H9 (cell line): ENCODE data around the gene BTN1A1. TPM values are rescaled to one million over a fixed set of nuclear protein-coding genes. Genes with fewer than 3 reads are reported as not detected.

Experiments used
- DNase-seq: peaks from one replicate; pipeline ENCODE4 v3.0.0-alpha.2; 2017
- H2AFZ ChIP-seq: one replicate; pipeline ENCODE4 v1.6.1; 2013; ENCODE audit warnings: mild to moderate bottlenecking, low read length, control low read depth, moderate library complexity
- H2AK5ac ChIP-seq: 2 replicates; pipeline ENCODE4 v1.6.1; 2013; ENCODE audit warnings: low read length, control low read depth, mixed read lengths; ENCODE audit not compliant: insufficient read length
- H2BK120ac ChIP-seq: one replicate; pipeline ENCODE4 v1.6.1; 2013; ENCODE audit warnings: low read depth, mild to moderate bottlenecking, low read length, control low read depth, inconsistent platforms; ENCODE audit not compliant: poor library complexity, severe bottlenecking
- H2BK12ac ChIP-seq: 2 replicates; pipeline ENCODE4 v1.6.1; 2013; ENCODE audit warnings: low read length, control low read depth, mixed read lengths, low read depth; ENCODE audit not compliant: insufficient read length
- H2BK15ac ChIP-seq: 2 replicates; pipeline ENCODE4 v1.6.1; 2013; ENCODE audit warnings: low read depth, low read length, control low read depth
- H2BK20ac ChIP-seq: one replicate; pipeline ENCODE4 v1.6.1; 2013; ENCODE audit warnings: low read depth, mild to moderate bottlenecking, low read length, control low read depth, inconsistent platforms; ENCODE audit not compliant: poor library complexity, severe bottlenecking
- H2BK5ac ChIP-seq: 2 replicates; pipeline ENCODE4 v1.6.1; 2013; ENCODE audit warnings: low read length, control low read depth, mixed read lengths; ENCODE audit not compliant: insufficient read length
- H3K14ac ChIP-seq: 2 replicates; pipeline ENCODE4 v1.6.1; 2013; ENCODE audit warnings: low read length, control low read depth; ENCODE audit not compliant: insufficient read depth
- H3K18ac ChIP-seq: 2 replicates; pipeline ENCODE4 v1.6.1; 2013; ENCODE audit warnings: low read depth, mild to moderate bottlenecking, mixed read lengths, low read length, control low read depth; ENCODE audit not compliant: insufficient read length
- H3K23ac ChIP-seq: 2 replicates; pipeline ENCODE4 v1.6.1; 2013; ENCODE audit warnings: low read length, control low read depth, mixed read lengths, low read depth; ENCODE audit not compliant: insufficient read length
- H3K23me2 ChIP-seq: 2 replicates; pipeline ENCODE4 v1.6.1; 2013; ENCODE audit warnings: low read depth, mild to moderate bottlenecking, mixed read lengths, low read length, control low read depth; ENCODE audit not compliant: insufficient read length, poor library complexity, severe bottlenecking
- H3K27ac ChIP-seq: 2 replicates; pipeline ENCODE4 v1.5.1; 2013; ENCODE audit warnings: low read length, control low read depth, mixed read lengths, low read depth; ENCODE audit not compliant: insufficient read length
- H3K27me3 ChIP-seq: 2 replicates; pipeline ENCODE4 v1.6.1; 2013; ENCODE audit warnings: low read length, control low read depth, inconsistent platforms; ENCODE audit not compliant: insufficient read depth
- H3K4ac ChIP-seq: 2 replicates; pipeline ENCODE4 v1.6.1; 2013; ENCODE audit warnings: low read depth, mild to moderate bottlenecking, control low read depth, inconsistent platforms, low read length, moderate library complexity
- H3K4me1 ChIP-seq: 2 replicates; pipeline ENCODE4 v1.6.1; 2013; ENCODE audit warnings: low read length, control low read depth, inconsistent platforms; ENCODE audit not compliant: insufficient read depth
- H3K4me2 ChIP-seq: 2 replicates; pipeline ENCODE4 v1.6.1; 2013; ENCODE audit warnings: low read length, control low read depth, mixed read lengths; ENCODE audit not compliant: insufficient read length, insufficient read depth
- H3K56ac ChIP-seq: 2 replicates; pipeline ENCODE4 v1.6.1; 2013; ENCODE audit warnings: low read depth, mild to moderate bottlenecking, mixed read lengths, low read length, control low read depth; ENCODE audit not compliant: insufficient read length
- H3K79me1 ChIP-seq: 2 replicates; pipeline ENCODE4 v1.6.1; 2013; ENCODE audit warnings: low read depth, mild to moderate bottlenecking, moderate library complexity, low read length, control low read depth, inconsistent platforms; ENCODE audit not compliant: insufficient read depth, poor library complexity, severe bottlenecking
- H3K79me2 ChIP-seq: 2 replicates; pipeline ENCODE4 v1.6.1; 2013; ENCODE audit warnings: low read length, control low read depth, inconsistent platforms; ENCODE audit not compliant: insufficient read depth
- H3K9ac ChIP-seq: 2 replicates; pipeline ENCODE4 v1.6.1; 2013; ENCODE audit warnings: low read length, control low read depth, mixed read lengths; ENCODE audit not compliant: insufficient read length; ENCODE audit errors: extremely low read depth
- H3K9me3 ChIP-seq: one replicate; pipeline ENCODE4 v1.6.1; 2013; ENCODE audit warnings: low read depth, low read length, inconsistent platforms; ENCODE audit not compliant: control insufficient read depth
- H3T11ph ChIP-seq: one replicate; pipeline ENCODE4 v1.6.1; 2013; ENCODE audit warnings: mild to moderate bottlenecking, low read length, control low read depth, inconsistent platforms
- H4K20me1 ChIP-seq: one replicate; pipeline ENCODE4 v1.6.1; 2013; ENCODE audit not compliant: control insufficient read depth, insufficient read length, insufficient read depth
- H4K5ac ChIP-seq: 2 replicates; pipeline ENCODE4 v1.6.1; 2013; ENCODE audit warnings: low read depth, mild to moderate bottlenecking, mixed read lengths, low read length, control low read depth; ENCODE audit not compliant: insufficient read length
- H4K8ac ChIP-seq: replicated peaks from 2 replicates; pipeline ENCODE4 v1.6.1; 2013; ENCODE audit warnings: low read length, control low read depth, mixed read lengths, low read depth; ENCODE audit not compliant: insufficient read length
- H4K91ac ChIP-seq: 2 replicates; pipeline ENCODE4 v1.6.1; 2013; ENCODE audit warnings: low read depth, mild to moderate bottlenecking, moderate library complexity, mixed read lengths, low read length, control low read depth; ENCODE audit not compliant: insufficient read length
- H3K27ac Mint-ChIP-seq, 3 experiments: 2 replicates in 2 of 3; 3 replicates in 1 of 3; pipeline ENCODE4 v1.8.0; 2020 to 2021; ENCODE audit warnings: mixed read lengths in 3 of 3, mild to moderate bottlenecking in 1 of 3, moderate library complexity in 1 of 3
- H3K27me3 Mint-ChIP-seq: 2 replicates; pipeline ENCODE4 v1.8.0; 2021; ENCODE audit warnings: low read depth, mild to moderate bottlenecking, moderate library complexity, mixed read lengths
- H3K36me3 Mint-ChIP-seq, 3 experiments: 2 replicates in 2 of 3; 3 replicates in 1 of 3; pipeline ENCODE4 v1.8.0; 2020 to 2021; ENCODE audit warnings: low read depth in 3 of 3, mixed read lengths in 3 of 3; ENCODE audit not compliant: insufficient read depth in 1 of 3
- H3K4me1 Mint-ChIP-seq, 2 experiments: 2 replicates each; pipeline ENCODE4 v1.8.0; 2020; ENCODE audit warnings: mixed read lengths in 2 of 2
- H3K4me3 Mint-ChIP-seq, 2 experiments: 2 replicates in 1 of 2; 3 replicates in 1 of 2; pipeline ENCODE4 v1.8.0; 2020 to 2021; ENCODE audit warnings: mild to moderate bottlenecking in 2 of 2, mixed read lengths in 2 of 2, moderate library complexity in 1 of 2
- H3K9me3 Mint-ChIP-seq, 2 experiments: 2 replicates in 1 of 2; 3 replicates in 1 of 2; pipeline ENCODE4 v1.8.0; 2020; ENCODE audit warnings: mild to moderate bottlenecking in 2 of 2, mixed read lengths in 2 of 2, moderate library complexity in 1 of 2
- CTCF ChIP-seq: fragments of 200-600 bp; sonication (generic); conservative IDR thresholded peaks from 3 replicates; pipeline ENCODE4 v1.8.0; 2021; ENCODE audit warnings: antibody characterized with exemption, mild to moderate bottlenecking
- WGBS: extraction: QIAGEN DNeasy Blood & Tissue Kit; methylation state at CpG from one replicate; pipeline ENCODE4 v1.1.7; 2013; ENCODE audit warnings: missing lambda C conversion rate, low lambda C conversion rate, mixed read lengths; ENCODE audit not compliant: insufficient read length; ENCODE audit errors: extremely low coverage; 5-methylcytosine and 5-hydroxymethylcytosine counted together
- total RNA-seq: library from RNA; stranded (reverse); gene quantifications from 2 replicates; pipeline ENCODE4 v1.2.1, GENCODE V29; 2021

Gene BTN1A1
- total RNA-seq, 1 experiment from 2014 or later, result 0.15 TPM

- Histone ChIP-seq H2BK120ac (no peak overlapping the region), H4K91ac (no peak overlapping the region), H3K23ac (no peak overlapping the region), H3K27ac (no peak overlapping the region), H3K79me1 (no peaks in the 10 kb centered on the region), H2BK20ac (no peak overlapping the region), H2AFZ (no peak overlapping the region), H2BK5ac (no peak overlapping the region), H3K14ac (no peak overlapping the region), H3K4me2 (peak overlapping the region; percentile 42), H4K5ac (no peak overlapping the region), H4K20me1 (no peaks in the 10 kb centered on the region), H2BK15ac (no peak overlapping the region), H3K4me1 (peaks cover 4% of the 10 kb centered on the region; the same call in 1 of the 2 replicates), H3K56ac (no peak overlapping the region), H3K9ac (no peak overlapping the region), H3K79me2 (no peaks in the 10 kb centered on the region), H3K9me3 (peaks cover 7% of the 10 kb centered on the region), H2AK5ac (no peak overlapping the region), H3K27me3 (no peaks in the 10 kb centered on the region), H3K4ac (no peak overlapping the region), H3K18ac (no peak overlapping the region), H3T11ph (no peak overlapping the region), H3K23me2 (no peaks in the 10 kb centered on the region), H2BK12ac (no peak overlapping the region), H4K8ac (no peak overlapping the region)
- Mint-ChIP-seq H3K4me1 (peaks cover 30 to 32% of the 10 kb centered on the region in 2 experiments), H3K4me3 (peak overlapping the region; percentile 44 to 58), H3K27ac (peak overlapping the region; percentile 17 to 92 (median 44); a peak in 4 of 7 replicates), H3K27me3 (no peaks in the 10 kb centered on the region; the same call in 1 of the 2 replicates), H3K9me3 (peaks cover 0 to 3% of the 10 kb centered on the region in 2 experiments; a peak in 3 of 5 replicates), H3K36me3 (peaks cover 3 to 28% (median 17%) of the 10 kb centered on the region in 3 experiments; a peak in 6 of 7 replicates)
- WGBS, result no CpG with 5 or more reads among the region's 12 CpGs
- peak; percentile 62 for DNase-seq
- TF ChIP-seq CTCF, result no peak
Measured at GRCh38 chr6:26473758-26474438, 26.2 kb upstream of the BTN1A1 start.
